Measurements from ENCODE around the gene EPB41L4B.
"Not testable (repeated sequence)": the region's sequence is repeated elsewhere in the genome, so short reads cannot be mapped to it uniquely, and the experiment has no call there.

Gene EPB41L4B

GRCh38 chr9:109295221-109296130 lies 25.4 kb downstream of the EPB41L4B start:
- no peak for DNase-seq

- DNase-seq = no peak
These were observed 30.5 kb downstream of the EPB41L4B start for GRCh38 chr9:109290385-109290784.

- DNase-seq = no peak
These were observed 30.9 kb downstream of the EPB41L4B start for GRCh38 chr9:109289931-109290330.

GRCh38 chr9:109289186-109289585 lies 31.7 kb downstream of the EPB41L4B start:
- no peak for DNase-seq

- no peak for DNase-seq
These were observed 33.9 kb downstream of the EPB41L4B start for GRCh38 chr9:109286981-109287380.

- peak; percentile 44 for DNase-seq
These were observed 34.3 kb downstream of the EPB41L4B start for GRCh38 chr9:109286571-109286977.

- DNase-seq = not testable (repeated sequence)
These were observed 37.2 kb downstream of the EPB41L4B start for GRCh38 chr9:109283672-109284071.

- DNase-seq = no peak
These were observed 37.8 kb downstream of the EPB41L4B start for GRCh38 chr9:109283012-109283411.

GRCh38 chr9:109282302-109282701 lies 38.6 kb downstream of the EPB41L4B start:
- DNase-seq = no peak

GRCh38 chr9:109281518-109281917 lies 39.3 kb downstream of the EPB41L4B start:
- DNase-seq = no peak

GRCh38 chr9:109278848-109279247 lies 42.0 kb downstream of the EPB41L4B start:
- no peak for DNase-seq

- no peak for DNase-seq
These were observed 42.6 kb downstream of the EPB41L4B start for GRCh38 chr9:109278216-109278615.

GRCh38 chr9:109277451-109277850 lies 43.4 kb downstream of the EPB41L4B start:
- no peak for DNase-seq

GRCh38 chr9:109276469-109277440 lies 44.1 kb downstream of the EPB41L4B start:
- no peak for DNase-seq

GRCh38 chr9:109274884-109275730 lies 45.8 kb downstream of the EPB41L4B start:
- no peak for DNase-seq

- DNase-seq = no peak
These were observed 47.0 kb downstream of the EPB41L4B start for GRCh38 chr9:109273869-109274268.

GRCh38 chr9:109272745-109273144 lies 48.1 kb downstream of the EPB41L4B start:
- DNase-seq = no peak

GRCh38 chr9:109272045-109272444 lies 48.8 kb downstream of the EPB41L4B start:
- no peak for DNase-seq

GRCh38 chr9:109270971-109271925 lies 49.6 kb downstream of the EPB41L4B start:
- no peak for DNase-seq

GRCh38 chr9:109270441-109270840 lies 50.4 kb downstream of the EPB41L4B start:
- no peak for DNase-seq

- no peak for DNase-seq
These were observed 51.0 kb downstream of the EPB41L4B start for GRCh38 chr9:109269839-109270238.

Measured in MV-4-11 (cell line).